Aorta (tissue), 5 donors: Measurements from ENCODE around the gene LRP1B. TPM values are rescaled to one million over a fixed set of nuclear protein-coding genes. Genes with fewer than 3 reads are reported as not detected.

Experiments used
- ATAC-seq: fragments of 200-7000 bp; cut with Tn5 transposase; one replicate; pipeline ENCODE4 v1.9.1; 2022; ENCODE audit warnings: moderate library complexity; ENCODE audit not compliant: low FRiP score
- DNase-seq, 2 donors: peaks; one replicate each; pipeline ENCODE4 v3.0.0-alpha.2; 2020
- H3K27ac ChIP-seq, 2 donors: one replicate each; pipeline ENCODE4 v1.5.1; 2013; ENCODE audit warnings: low read length in 2 of 2, mild to moderate bottlenecking in 2 of 2, moderate library complexity in 2 of 2, control low read depth in 1 of 2, inconsistent platforms in 1 of 2, low read depth in 1 of 2
- H3K27me3 ChIP-seq, 2 donors: one replicate each; pipeline ENCODE4 v1.6.1; 2013; ENCODE audit warnings: control low read depth in 1 of 2, low read length in 1 of 2, mild to moderate bottlenecking in 1 of 2, moderate library complexity in 1 of 2; ENCODE audit not compliant: insufficient read depth in 2 of 2, control insufficient read depth in 1 of 2
- H3K36me3 ChIP-seq, 2 donors: one replicate each; pipeline ENCODE4 v1.6.1; 2013; ENCODE audit warnings: control low read depth in 1 of 2, low read length in 1 of 2, mild to moderate bottlenecking in 1 of 2; ENCODE audit not compliant: insufficient read depth in 2 of 2, control insufficient read depth in 1 of 2
- H3K4me1 ChIP-seq, 2 donors: one replicate each; pipeline ENCODE4 v1.6.1; 2013; ENCODE audit warnings: low read length in 2 of 2, control low read depth in 1 of 2, mild to moderate bottlenecking in 1 of 2, moderate library complexity in 1 of 2; ENCODE audit not compliant: insufficient read depth in 2 of 2, control insufficient read depth in 1 of 2
- H3K4me3 ChIP-seq, 2 donors: one replicate each; pipeline ENCODE4 v1.5.1; 2013; ENCODE audit warnings: low read length in 2 of 2, control low read depth in 1 of 2, mild to moderate bottlenecking in 1 of 2
- H3K9me3 ChIP-seq: one replicate; pipeline ENCODE4 v1.6.1; 2013; ENCODE audit warnings: mild to moderate bottlenecking, low read length; ENCODE audit not compliant: control insufficient read depth
- WGBS, 2 donors: extraction: QIAGEN DNeasy Blood & Tissue Kit; methylation state at CpG; one replicate each; pipeline ENCODE4 v1.1.7; 2013; 5-methylcytosine and 5-hydroxymethylcytosine counted together
- intact Hi-C, 2 donors: fragments of 100-400 bp; cut with DNase I; formaldehyde crosslinking; loops; one replicate each; pipeline versions ENCODE4 v1.14.2 to v1.15.0; 2022
- polyA plus RNA-seq, 2 donors: library from polyadenylated mRNA; stranded (reverse); fragments of 200-250 nt; gene quantifications; one replicate each; pipeline ENCODE4 v1.2.3, GENCODE V29; 2013
- total RNA-seq, 2 donors: library from RNA; stranded (reverse); fragmentation: NEBNext Ultra II Directional; extraction: Animal tissue kit (Norgen Biotek cat#: 25700); gene quantifications; one replicate each; pipeline ENCODE4 v1.2.1, GENCODE V29; 2021
- donor health status: healthy with polysubstance abuse.
- donor health status: Bipolar disorder and iron deficiency.
- donor health status: DM: no; HTN: no; CAD: no.
- donor health status: DM: no; HTN: no; CAD: no.
- donor health status: DM: yes; HTN: yes; CAD: no.

LRP1B gene
- total and polyA plus RNA-seq, 4 donors: 0.33 to 0.94 TPM; not detected in 2

- Histone ChIP-seq H3K27me3 (no peaks in the 10 kb centered on the region), H3K36me3 (no peaks in the 10 kb centered on the region), H3K27ac (no peak overlapping the region), H3K4me1 (peaks cover 0 to 2% of the 10 kb centered on the region in 2 donors), H3K4me3 (no peak overlapping the region), H3K9me3 (no peaks in the 10 kb centered on the region)
- intact Hi-C loops: no loop called here
- ATAC-seq (no peak), DNase-seq (no peak)
Measured at GRCh38 chr2:142127248-142127647, 3.6 kb downstream of the LRP1B start.

DNA sequence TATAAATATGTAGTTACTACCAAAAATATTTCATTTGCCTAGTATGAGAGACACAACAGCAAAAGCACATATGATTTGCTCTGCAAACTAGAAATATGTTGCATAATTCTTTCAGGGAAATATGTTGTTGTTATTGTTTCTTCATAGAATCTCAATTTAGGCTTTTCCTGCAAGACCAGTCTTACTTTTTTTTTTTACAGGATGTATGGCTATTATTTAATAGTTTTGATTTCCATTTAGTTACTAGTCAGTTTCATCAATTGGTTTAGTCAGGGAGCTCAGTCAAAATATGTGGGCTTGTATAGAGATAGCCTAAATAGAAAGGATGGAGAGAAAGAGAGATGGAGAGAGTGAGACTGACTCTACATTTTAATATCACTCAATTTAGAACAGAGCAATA lies 6.1 kb downstream of the LRP1B start:
- H3K9me3 ChIP-seq: no peaks in the 10 kb centered on the region
- H3K27ac ChIP-seq: no peak overlapping the region
- no peak overlapping the region for H3K4me3 ChIP-seq
- intact Hi-C loops: no loop called here
- no peaks in the 10 kb centered on the region for H3K4me1 ChIP-seq
- no peaks in the 10 kb centered on the region for H3K36me3 ChIP-seq
- DNase-seq (no peak), ATAC-seq (no peak)
- peaks cover 0 to 2% of the 10 kb centered on the region in 2 donors for H3K27me3 ChIP-seq

DNA sequence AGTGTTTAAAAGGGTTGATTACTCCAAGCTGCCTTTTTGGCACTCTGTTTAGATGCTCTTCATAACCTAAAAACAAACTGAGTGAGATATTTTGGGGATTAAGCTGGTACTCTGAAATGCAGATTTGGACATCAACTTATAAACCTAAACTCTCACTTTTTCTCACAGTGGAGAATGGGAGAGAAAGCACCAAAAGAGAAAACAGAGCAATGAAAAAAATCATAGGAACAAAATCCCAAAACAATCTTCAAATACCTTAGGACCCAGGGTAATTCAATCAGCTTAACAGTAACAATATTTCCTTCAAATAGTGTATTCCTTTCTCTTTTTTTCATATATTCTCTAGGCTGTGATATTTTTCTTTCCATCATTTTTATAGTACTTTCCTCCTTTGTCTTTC lies 11.5 kb downstream of the LRP1B start:
- H3K9me3 ChIP-seq: no peaks in the 10 kb centered on the region
- no peak for ATAC-seq
- DNase-seq: no peak
- H3K27me3 ChIP-seq: peaks cover 0 to 2% of the 10 kb centered on the region in 2 donors
- no peak overlapping the region for H3K4me3 ChIP-seq
- intact Hi-C loops: no loop called here
- H3K4me1 ChIP-seq: no peaks in the 10 kb centered on the region
- H3K27ac ChIP-seq: no peak overlapping the region
- no peaks in the 10 kb centered on the region for H3K36me3 ChIP-seq

- intact Hi-C loops: no loop called here
- Histone ChIP-seq H3K27me3 (no peaks in the 10 kb centered on the region), H3K36me3 (no peaks in the 10 kb centered on the region), H3K27ac (no peak overlapping the region), H3K4me1 (no peaks in the 10 kb centered on the region), H3K4me3 (no peak overlapping the region), H3K9me3 (no peaks in the 10 kb centered on the region)
- ATAC-seq (no peak), DNase-seq (no peak)
Measured at GRCh38 chr2:142112757-142113221, 18.0 kb downstream of the LRP1B start.

- Histone ChIP-seq H3K4me1 (no peaks in the 10 kb centered on the region), H3K9me3 (no peaks in the 10 kb centered on the region), H3K27ac (no peak overlapping the region), H3K36me3 (no peaks in the 10 kb centered on the region), H3K4me3 (no peak overlapping the region), H3K27me3 (no peaks in the 10 kb centered on the region)
- WGBS, 2 donors: 35 to 36% methylated on average over 2 of the region's 2 CpGs
- ATAC-seq: no peak
- DNase-seq: no peak
- intact Hi-C loops: no loop called here
Measured at GRCh38 chr2:142104134-142104758, 26.6 kb downstream of the LRP1B start.

GRCh38 chr2:142100970-142101369 lies 29.8 kb downstream of the LRP1B start:
- intact Hi-C loops: no loop called here
- no peaks in the 10 kb centered on the region for H3K27me3 ChIP-seq
- WGBS, 2 donors: 84 to 89% methylated on average over 1 of the region's 1 CpG
- H3K4me3 ChIP-seq: no peak overlapping the region
- no peaks in the 10 kb centered on the region for H3K9me3 ChIP-seq
- H3K36me3 ChIP-seq: no peaks in the 10 kb centered on the region
- ATAC-seq: no peak
- no peak for DNase-seq
- no peaks in the 10 kb centered on the region for H3K4me1 ChIP-seq
- no peak overlapping the region for H3K27ac ChIP-seq

GRCh38 chr2:142100139-142100873 lies 30.5 kb downstream of the LRP1B start:
- intact Hi-C loops: no loop called here
- WGBS, 2 donors: 63 to 70% methylated on average over 4 of the region's 4 CpGs

DNA sequence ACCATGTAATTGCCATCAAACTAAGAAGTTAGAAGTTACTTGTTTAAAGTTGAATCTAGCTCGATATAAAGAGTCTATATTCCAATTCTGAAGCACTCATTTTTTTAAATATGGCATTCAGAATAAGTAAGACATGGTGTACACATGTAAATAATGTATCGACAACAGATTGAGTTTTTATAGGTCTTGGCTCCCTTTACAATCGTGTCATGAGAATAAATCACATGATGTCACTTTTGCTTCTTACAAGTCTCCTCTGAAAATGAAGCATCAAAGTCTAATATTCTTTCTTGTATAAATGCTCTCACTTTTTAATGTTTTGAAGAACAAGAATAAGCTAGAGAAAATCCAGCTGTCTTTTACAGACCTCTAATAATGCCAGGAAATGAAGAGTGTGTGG lies 33.1 kb downstream of the LRP1B start:
- no peak overlapping the region for H3K4me3 ChIP-seq
- H3K36me3 ChIP-seq: no peaks in the 10 kb centered on the region
- DNase-seq (no peak), ATAC-seq (no peak)
- H3K9me3 ChIP-seq: no peaks in the 10 kb centered on the region
- 76 to 84% methylated on average over 3 of the region's 3 CpGs for WGBS, 2 donors
- H3K4me1 ChIP-seq: no peaks in the 10 kb centered on the region
- intact Hi-C loops: no loop called here
- H3K27me3 ChIP-seq: no peaks in the 10 kb centered on the region
- H3K27ac ChIP-seq: no peak overlapping the region

More at GRCh38 chr2:142100139-142100873, 30.5 kb downstream of the LRP1B start:
- H3K4me1 ChIP-seq: no peaks in the 10 kb centered on the region
- H3K36me3 ChIP-seq: no peaks in the 10 kb centered on the region
- no peak overlapping the region for H3K4me3 ChIP-seq
- no peak for DNase-seq
- no peaks in the 10 kb centered on the region for H3K27me3 ChIP-seq
- ATAC-seq: no peak
- no peak overlapping the region for H3K27ac ChIP-seq
- H3K9me3 ChIP-seq: no peaks in the 10 kb centered on the region

DNA sequence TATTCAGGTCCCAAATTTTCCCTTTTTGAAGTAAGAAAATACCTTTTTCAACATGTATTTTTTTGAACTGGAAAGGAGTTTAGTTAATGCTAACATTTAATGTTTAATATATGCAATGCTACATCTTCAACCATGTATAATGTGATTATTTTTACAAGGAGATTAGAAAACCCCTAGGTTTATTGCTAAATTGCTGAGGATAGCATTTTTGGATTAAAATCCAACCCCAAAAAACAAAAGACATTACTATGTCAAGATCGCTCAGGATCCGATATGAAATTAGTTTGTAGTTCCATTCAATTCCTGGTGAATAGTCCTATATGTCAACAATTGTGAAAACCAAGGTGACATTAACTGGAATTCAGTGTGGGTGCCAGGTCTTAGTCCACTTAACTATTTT lies 35.2 kb downstream of the LRP1B start:
- no peaks in the 10 kb centered on the region for H3K27me3 ChIP-seq
- H3K4me1 ChIP-seq: no peaks in the 10 kb centered on the region
- ATAC-seq (no peak), DNase-seq (no peak)
- H3K4me3 ChIP-seq: no peak overlapping the region
- intact Hi-C loops: no loop called here
- no peaks in the 10 kb centered on the region for H3K36me3 ChIP-seq
- 97 to 98% methylated on average over 2 of the region's 2 CpGs for WGBS, 2 donors
- no peak overlapping the region for H3K27ac ChIP-seq
- H3K9me3 ChIP-seq: no peaks in the 10 kb centered on the region
